NAMALWA (cell line): ENCODE data around the gene PDE4D.

Experiments
- DNase-seq: peaks from one replicate; pipeline ENCODE4 v3.0.0-alpha.2; 2015; ENCODE audit warnings: low spot score

Gene PDE4D

DNA sequence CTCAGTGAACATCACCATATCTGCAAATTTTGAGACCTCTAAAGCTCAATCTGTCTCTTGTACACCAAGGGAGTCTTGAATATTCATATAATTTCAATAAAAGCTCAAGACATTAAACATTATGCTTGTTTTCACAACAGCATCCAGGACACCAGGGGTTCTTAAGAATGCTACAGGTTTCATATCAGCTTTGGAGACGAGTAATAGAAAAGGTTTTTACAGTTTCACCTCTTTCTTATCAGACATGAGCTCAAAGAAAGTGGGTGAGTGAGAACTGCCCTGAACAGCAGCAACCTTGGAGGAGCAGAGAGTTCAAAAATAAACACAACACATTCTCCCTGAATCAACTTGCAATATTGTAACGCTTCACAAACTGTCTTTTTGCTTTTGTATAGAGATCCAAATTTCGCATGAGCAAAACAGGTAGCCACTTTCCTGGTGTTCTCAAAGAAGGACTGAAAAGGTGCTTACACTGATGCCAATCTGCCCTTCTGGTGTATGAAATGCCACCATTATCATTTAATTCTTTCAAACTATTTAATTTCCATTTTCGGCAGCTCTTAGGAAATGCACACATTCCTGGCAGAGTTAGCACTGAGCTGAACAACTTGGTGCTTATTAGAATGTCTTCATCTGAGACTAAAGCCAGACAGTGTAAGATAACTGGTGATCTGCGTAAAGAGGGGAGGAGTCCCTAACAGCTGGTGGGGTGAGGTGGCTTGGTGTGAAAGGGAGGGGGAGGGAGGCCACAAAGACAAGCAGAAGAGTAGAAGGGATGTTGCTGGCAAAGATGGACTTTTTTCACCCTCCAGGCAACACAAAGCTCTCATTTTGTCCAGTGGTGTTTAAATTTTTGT is 535.3 kb downstream of the PDE4D start:
- no peak for DNase-seq

DNA sequence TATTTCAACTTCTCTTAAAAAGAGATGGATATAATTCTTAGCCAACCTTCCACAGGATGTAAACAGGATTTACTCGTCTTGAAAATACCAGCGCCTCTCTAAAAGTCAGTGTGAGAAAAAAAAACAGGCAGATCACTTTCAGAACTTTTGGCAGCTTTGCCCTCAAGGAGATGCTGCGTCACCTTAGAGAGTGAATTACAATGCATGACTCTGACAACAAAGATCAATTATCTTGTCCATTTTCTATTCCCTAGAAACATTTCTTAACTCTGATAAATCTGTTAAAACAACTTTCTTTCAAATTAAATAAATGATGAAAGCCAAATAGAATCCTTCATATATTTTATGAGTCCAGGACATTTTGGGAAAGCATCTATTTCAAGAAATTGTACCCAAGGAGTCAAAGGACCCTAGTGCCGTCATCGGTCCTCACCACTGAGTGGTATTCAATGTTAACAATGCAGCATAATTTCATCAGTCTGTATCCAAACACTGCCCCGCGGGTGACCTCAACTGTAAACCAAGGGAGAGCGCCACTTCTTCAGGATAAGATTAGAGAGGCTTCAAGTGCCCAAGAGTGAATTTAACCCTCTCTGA is 536.0 kb downstream of the PDE4D start:
- DNase-seq, result no peak

DNA sequence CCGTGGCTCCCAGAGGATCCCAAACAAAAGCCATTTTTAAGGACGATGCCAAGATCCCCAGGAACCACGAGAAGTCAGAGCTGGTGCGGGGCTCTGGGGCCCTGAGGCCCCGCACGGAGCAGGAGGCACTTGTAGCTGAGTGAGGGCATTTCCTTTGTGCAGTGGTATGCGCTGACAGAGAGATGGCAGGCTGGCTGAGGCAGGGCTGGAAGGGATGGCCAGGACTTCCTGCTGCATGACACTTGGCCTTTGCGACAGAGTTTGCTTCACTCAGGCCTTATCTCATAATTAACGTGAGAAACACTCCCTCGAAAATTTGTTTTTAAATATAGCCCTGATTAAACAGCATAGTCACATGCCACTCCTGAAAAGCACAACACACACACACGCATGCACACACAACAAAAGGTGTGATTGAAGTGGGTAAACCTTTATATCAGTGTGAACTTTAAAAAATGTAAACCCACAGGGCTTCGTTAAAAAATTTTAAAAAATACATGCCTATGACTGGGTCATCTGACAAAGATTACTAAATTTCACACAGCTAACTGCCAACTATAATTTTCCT is 536.6 kb downstream of the PDE4D start:
- no peak for DNase-seq

DNA sequence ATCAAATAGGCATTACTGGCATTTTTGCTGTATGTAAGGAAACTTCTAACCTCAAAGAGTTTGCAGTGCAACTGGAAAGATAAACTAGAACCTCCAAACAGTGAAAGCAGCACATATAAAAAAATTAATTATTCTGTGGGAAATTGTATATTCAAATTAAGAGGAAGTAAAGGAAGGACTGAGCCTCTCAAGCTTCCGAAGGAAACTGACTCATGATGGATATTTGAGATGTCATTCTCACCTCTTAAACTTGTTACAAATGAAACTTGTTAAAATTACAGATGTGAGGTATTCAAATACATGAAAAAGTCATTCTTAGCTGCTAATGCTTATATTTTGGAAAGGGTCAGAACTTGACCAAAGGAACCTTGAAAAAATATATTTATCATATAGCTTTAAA is 538.7 kb downstream of the PDE4D start:
- DNase-seq, result no peak

DNA sequence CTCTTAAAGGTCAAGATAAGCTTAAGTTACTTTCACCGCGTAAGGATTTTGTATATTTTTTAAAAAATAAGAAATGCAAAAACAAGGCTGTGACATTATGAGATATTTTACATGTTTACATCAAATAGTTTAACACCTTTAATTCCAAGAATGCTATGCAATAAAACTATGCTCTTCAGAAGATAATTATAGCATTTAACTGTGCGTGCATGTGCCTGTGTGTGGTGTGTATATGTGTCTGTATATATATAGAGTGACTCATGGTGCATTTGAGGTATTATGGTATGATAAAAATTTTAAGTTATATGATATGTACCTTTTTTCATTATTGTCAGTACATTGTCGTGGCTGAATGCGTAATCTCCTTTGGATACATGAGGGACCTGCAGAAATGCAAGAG is 539.3 kb downstream of the PDE4D start:
- DNase-seq, result no peak

DNA sequence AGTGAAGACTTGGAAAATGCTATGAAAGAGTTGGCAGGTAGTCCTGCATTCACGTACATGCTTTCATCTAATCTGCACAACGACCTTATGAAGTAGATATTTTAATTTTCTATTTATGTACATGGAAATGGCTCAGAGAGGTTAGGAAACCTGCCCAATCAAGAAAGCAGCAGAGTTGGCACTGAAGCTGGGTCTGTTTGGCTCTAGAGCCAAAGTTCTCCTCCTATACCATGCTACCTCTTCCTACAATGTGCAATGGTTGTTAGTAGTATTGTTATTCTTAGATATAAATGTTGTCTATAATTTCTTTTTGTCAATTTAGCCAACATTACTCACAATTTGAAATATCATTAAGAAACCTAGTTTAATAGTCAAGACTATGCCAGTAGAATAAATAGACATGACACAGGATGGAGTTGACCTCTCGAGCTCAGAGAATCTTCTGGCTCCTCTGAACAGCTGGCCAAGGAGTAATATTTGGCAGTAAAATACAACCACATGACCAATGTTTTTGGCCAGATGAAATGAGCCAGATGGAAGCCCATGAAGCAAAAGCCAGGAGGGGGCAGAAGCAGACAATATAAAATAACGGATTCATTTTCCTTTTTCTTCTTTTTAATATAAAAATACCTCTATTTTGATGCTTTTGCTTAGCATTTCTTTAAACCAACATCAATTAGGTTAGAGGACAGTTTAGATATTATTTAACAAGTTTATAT is 542.3 kb downstream of the PDE4D start:
- DNase-seq, result no peak

DNA sequence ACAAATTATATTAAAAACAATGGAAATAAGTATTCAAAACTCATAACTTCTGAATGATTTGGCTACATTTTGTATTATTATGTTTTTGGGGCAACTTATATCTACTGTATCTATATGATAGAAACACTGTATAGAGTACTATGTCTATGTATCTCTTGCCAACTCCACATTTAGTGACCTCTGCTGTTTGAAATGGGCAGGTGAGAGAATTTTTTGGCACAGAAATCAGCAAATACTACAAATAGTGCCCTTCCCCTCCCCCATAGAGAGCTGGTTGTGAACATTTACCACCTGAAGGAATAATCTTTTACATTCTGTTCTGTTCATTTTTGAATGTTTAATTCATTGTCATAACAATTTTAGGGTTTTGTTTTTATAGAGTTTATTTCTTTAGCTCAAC is 545.3 kb downstream of the PDE4D start:
- peak; percentile 23 for DNase-seq

DNA sequence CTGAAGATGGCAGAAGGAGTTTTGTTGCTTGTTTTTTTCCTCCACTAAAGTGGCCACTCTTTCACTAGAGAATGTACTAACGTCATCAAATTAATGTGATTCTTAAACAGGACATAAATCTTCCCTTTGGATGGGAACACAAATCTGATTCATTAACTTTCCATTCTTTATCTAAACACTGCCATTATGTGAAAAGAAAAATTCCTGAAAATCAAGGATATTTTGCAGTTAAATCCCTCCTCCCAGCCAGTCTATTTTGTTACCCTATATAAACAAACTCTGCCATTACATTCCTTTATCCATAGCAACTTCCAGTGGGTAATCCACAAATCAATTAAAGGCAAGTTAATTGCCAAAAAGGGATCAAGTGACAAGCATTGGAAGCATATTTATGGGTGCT is 546.5 kb downstream of the PDE4D start:
- DNase-seq, result no peak

DNA sequence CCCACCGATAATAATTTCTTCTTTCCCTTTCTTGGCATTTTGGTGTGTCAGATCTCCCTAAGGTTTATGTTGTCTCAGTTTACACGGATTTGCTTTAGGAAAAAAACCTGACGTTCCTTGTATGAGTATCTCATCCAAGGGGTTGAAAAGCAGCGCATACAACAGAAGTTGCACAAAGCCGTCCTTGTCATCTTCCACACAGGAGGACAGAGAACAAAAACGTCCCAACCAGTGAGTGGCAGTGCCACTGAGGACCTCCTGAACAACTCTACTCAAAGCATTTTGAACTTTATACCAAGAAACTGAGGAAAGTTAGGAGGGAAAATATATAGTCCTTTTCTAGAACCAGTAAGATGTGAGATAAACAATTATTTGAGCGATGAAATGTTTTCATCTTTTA is 547.0 kb downstream of the PDE4D start:
- no peak for DNase-seq

DNA sequence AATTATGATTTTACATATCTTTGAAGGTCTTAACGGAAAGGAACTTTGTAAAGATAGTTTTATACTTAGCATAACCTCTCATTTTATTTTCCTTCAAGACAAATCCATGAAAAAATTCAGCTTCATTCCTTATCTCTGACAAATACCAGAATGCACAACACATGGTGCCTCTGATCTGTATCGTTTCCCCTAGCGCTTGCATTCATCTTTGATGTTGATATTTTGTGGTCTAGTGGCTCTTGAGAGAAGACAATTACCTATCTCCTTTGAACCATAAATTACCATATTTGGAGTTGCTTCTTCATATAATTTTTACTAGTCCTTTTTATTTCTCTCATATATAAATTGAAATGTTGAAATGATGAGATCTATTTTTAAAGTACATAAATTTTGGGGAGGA is 551.3 kb downstream of the PDE4D start:
- DNase-seq, result no peak

DNA sequence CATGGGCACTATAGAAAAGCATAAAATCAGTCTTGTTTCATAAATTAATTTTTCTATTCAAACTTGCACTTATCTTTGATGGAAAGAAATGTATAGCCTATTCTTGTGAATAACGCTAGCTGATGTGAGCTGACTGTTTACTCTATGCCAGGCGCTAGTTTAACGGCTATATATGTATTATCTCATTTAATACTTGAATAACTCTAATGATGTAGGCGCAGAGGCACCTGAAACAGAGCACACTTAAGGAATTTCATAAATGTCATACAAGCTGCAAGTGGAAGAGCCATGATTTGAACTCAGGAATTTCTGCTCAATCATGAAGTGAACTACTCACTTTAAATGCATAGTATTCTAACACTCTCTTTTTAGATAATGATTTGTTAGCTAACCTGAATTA is 551.8 kb downstream of the PDE4D start:
- no peak for DNase-seq

DNA sequence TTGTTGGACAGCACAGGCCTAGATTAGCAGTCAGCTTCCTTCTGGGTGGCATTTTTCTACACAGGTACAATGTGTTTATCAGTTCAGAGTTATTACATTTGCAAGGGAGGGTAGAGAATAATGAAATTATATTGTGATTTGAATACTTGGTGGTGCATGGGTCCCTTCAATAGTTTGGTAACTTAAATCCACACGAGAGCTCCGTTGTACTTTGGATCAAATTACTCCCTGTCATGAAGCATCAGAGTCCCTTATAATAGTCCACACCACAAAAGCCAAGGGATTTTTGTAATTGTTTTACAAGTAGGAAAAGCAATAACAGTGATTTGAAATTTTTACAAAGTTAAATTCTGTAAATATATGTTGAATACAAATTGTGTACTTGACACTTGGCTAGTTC is 552.4 kb downstream of the PDE4D start:
- DNase-seq, result no peak

DNA sequence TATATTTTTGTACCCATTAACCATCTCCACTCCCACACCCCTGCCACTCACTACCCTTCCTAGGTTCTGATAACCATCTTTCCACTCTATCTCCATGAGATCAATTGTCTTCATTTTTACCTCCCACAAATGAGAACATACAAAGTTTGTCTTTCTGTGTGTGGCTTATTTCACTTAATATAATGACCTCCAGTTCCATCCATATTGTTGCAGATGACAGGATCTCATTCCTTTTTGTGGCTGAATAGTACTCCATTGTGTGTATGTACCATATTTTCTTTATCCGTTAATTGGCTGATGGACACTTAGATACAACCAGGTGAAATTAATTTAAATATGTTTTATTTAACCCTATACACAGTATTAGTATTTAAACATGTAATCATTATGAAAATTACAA is 552.9 kb downstream of the PDE4D start:
- DNase-seq, result no peak

DNA sequence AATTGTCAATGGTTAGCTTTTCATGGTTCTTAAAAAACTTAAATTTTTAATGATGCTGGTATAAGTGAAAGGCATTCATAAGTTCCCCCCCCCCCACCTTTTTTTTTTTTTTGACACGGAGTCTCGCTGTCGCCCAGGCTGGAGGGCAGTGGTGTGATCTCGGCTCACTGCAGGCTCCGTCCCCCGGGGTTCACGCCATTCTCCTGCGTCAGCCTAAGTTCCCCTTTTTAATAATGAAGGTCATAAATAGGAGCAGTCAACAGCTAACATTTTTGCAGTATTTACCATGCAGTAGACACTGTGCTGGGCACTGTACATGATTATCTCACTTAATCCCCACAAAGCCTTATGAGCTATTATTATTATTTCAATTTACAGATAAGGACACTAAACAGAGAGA is 556.3 kb downstream of the PDE4D start:
- DNase-seq, result peak; percentile 8

DNA sequence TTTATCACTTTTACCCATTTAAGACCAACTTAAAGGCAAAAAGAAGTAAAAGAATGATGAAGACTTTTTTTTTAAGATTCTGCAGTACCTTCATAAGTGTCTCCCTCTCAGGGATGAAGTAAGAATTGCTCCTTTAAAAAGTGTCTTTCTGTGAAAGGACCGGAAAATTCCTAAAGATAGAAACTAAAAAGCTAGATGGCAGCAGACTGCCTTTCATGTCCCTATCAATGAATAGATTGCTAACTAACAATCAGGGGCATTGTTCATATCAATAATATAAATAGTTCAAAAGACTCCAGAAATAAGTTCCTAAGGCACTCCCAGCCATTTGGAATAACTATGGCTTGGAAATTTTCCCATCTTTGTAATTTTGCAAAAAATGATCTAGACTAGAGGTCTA is 558.0 kb downstream of the PDE4D start:
- no peak for DNase-seq

DNA sequence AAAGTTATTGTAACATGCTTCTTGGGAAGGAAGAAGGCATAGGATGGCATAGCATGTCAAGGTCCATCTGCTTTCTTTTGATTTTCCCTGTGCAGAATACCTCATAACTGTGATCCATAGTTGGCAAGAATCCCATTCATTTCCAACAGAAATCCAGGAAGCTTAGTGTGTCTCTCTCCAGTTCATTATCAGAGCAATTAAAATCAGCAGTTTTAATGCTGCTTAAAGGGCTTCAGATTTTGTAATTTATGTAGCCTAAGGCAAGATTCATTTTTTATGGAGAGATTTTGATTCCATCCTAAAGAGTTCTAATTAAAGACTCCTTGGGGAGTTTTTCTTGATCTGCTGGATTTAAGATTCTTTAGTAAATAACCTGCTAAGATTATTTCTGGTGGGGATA is 560.1 kb downstream of the PDE4D start:
- DNase-seq, result no peak

DNA sequence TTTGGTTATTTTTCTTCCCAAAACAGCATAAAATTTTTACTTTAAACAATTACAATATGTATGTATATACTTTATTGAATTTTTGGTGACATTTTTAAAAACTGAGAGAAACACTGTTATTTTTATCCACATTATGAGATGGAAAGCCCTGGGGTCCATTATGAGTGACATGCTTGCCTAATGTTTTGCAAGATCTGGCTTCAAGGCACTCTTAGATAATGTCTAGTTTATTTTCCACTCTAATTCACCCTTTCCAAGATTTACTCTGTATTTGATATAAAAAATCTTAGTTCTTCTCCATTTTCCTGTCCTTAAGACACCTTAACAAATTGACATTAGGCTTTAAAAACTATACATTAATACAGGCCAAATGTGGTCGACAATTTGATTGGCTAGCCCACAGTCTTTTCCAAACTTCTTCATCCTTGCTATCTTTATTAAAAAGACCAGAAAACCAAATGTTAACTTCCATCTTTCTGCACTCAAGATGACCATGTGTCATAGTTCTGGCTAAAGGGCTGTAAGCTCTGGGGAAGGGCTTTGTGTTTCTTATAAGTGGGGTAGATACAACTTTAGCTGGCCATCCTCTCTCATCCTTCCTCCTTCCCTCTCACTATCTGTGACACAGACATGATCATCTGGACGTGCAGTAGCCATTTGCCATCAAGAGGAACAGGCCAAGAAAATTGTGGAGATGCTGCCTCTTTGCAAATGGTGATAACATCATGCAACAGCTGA is 561.1 kb downstream of the PDE4D start:
- DNase-seq, result no peak

DNA sequence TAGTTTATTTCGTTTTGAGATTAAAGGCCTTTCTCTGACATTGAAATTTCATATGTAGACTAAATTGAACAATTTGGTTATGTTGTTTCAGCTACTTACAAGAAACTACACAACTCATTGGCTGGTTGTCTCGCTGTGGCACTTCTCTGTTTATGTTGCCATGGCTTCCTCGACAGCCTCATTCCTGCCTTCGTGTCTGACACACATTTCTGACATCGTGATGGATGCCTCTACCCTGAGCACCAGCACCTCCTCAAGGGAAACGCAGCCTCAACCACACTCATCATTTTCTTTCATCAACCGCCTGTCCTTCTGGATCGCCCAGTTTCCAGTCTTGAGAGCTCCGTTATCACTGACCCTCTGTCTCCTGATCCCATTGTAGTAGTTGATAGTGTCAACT is 562.8 kb downstream of the PDE4D start:
- DNase-seq, result no peak

DNA sequence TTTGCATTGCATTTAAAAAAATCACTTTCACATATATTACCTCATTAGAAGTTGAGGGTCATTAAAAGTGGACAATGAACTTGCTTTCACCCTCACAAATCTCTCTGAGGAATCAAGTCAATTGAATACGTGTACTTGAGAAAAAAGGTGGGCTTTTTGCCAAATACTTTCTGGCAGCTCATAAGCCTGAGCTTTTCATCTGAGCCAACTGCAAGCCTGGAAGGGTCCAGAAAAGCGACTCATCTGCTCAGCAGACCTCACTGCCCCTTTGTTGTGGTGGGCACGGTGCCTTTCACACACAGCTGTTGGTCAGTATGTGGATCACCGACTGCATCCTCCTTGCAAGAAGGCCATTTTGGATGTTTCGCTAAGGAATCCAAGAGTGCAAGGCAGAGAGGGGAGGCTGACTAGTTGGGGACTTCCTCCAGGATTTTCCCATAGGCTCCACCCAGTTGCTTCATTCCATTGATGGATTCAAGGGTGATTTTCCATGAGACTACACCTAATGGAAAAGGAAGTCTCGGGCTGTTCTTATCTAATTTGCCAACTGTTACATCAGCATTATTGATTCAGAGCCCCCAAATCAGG is 564.7 kb downstream of the PDE4D start:
- DNase-seq, result no peak

DNA sequence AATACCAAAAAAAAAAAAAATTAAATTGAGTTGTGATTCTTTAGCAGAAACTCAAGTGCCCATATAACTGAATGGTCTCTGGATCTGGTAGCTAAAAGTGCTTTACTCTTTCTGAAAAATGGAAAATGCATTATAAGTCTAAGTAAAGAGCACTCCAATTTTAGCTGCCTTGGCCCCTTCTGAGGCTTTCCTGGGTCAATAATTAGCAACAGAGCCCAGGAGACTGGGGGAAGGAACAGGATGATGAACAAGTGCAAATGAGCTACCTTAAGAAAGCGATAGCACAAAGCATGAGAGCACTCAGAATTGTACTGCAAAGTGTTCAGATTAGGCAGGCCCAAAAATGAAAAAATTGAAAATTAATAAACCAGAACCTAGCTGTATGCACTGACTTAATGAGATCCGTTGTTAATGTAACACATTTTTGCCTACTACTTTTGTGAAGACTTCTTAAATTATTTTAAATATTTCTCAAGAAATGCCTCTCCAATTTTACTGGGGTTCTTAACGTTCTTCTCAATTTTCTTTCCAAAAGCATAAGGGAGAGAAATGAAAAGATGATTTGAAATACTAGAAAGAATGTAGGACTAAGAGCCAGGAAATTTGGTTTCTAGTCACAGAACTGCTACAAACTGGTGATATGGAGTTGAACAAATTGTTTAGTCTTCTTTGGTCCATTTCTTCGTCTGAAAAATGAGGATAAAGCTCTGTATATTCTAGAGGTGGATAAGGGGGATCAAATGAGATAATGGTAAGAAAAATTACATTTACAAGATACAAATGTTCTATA is 566.1 kb downstream of the PDE4D start:
- no peak for DNase-seq

DNA sequence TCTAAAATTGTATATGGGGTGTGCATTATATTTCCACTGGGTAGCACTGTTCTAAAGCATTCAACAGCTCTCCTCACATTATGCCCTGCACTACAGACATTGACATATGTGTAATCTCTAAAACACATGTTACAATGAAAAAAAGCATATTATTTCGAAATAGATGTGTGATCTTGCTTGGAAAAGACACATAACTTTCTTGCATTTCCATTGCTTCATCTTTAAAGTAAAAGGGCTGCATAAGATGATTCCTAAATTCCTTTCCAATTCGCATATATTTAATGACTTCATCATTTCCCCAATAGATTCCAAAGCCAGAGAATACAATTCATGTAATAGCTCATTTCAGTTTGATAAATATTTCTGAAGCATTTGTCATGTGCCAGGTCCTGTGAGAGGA is 566.9 kb downstream of the PDE4D start:
- DNase-seq, result no peak
